Measurements from ENCODE around the gene STARD9. TPM values are rescaled to one million over a fixed set of nuclear protein-coding genes. Genes with fewer than 3 reads are reported as not detected.

The STARD9 gene
- total and polyA plus RNA-seq, 10 of the 15 experiments (the other 5 are each of a cell fraction or from before 2014, with no cell fraction given): 0.58 to 11.5 (median 6.1) TPM

GRCh38 chr15:42608110-42608531, 32.7 kb downstream of the STARD9 start (continued):
- TF ChIP-seq CUX1 (IDR thresholded peaks at IDR 0.05; ENCODE audit: insufficient replicate concordance, low read depth, low read length) (no peak), ATF7 (IDR thresholded peaks at IDR 0.05; ENCODE audit: low read depth) (no peak), HDGF (IDR thresholded peaks at IDR 0.05) (peak; percentile 75; the same call in 1 of the 2 replicates), USF1 (IDR thresholded peaks at IDR 0.05; ENCODE audit: borderline replicate concordance, extremely low read length, insufficient read depth, low read depth, low read length) (no peak), NRF1 (conservative IDR thresholded peaks at IDR 0.05; ENCODE audit: low read depth, low read length) (no peak), SMARCA5 (IDR thresholded peaks at IDR 0.05) (no peak), CREB1 (IDR thresholded peaks at IDR 0.05; ENCODE audit: low read depth) (no peak), E2F4 (IDR thresholded peaks at IDR 0.05; ENCODE audit: low read depth, low read length) (no peak), CREM (IDR thresholded peaks at IDR 0.05; ENCODE audit: low read depth) (no peak), MTA2 (IDR thresholded peaks at IDR 0.05; ENCODE audit: low read depth) (peak; percentile 67; the same call in 1 of the 2 replicates), RAD51 (IDR thresholded peaks at IDR 0.05) (no peak), CBFB (IDR thresholded peaks at IDR 0.05; ENCODE audit: low read depth) (peak; percentile 20; the same call in 1 of the 2 replicates), PML (IDR thresholded peaks at IDR 0.05; ENCODE audit: low read length) (no peak), TARDBP (IDR thresholded peaks at IDR 0.05; ENCODE audit: borderline replicate concordance) (no peak), NR2F1 (conservative IDR thresholded peaks at IDR 0.05) (no peak), ATF2 (IDR thresholded peaks at IDR 0.05; ENCODE audit: low read length) (no peak), CBX5 (IDR thresholded peaks at IDR 0.05; ENCODE audit: low read depth) (no peak), ZNF384 (IDR thresholded peaks at IDR 0.05; ENCODE audit: borderline replicate concordance, low read depth, low read length) (no peak), RBBP5 (conservative IDR thresholded peaks at IDR 0.05) (no peak), GABPA (IDR thresholded peaks at IDR 0.05; ENCODE audit: low read depth) (no peak), MEF2A (IDR thresholded peaks at IDR 0.05; ENCODE audit: insufficient read depth, low read depth, low read length) (no peak), FOXK2 (IDR thresholded peaks at IDR 0.05) (no peak), RELA (IDR thresholded peaks at IDR 0.05; ENCODE audit: borderline replicate concordance, partially characterized antibody) (no peak), RFX5 (IDR thresholded peaks at IDR 0.05; ENCODE audit: low read depth, low read length) (no peak), POLR2AphosphoS2 (IDR thresholded peaks at IDR 0.05; ENCODE audit: low read depth, low read length) (no peak), IKZF1 (conservative IDR thresholded peaks at IDR 0.05) (peak; percentile 77)

All from GM12878 (cell line).